ENCODE measurements around the gene RPL31. TPM values are rescaled to one million over a fixed set of nuclear protein-coding genes. Genes with fewer than 3 reads are reported as not detected.

The RPL31 gene
- total RNA-seq (1,000 to 10,000 TPM; 1,008 to 1,106 TPM), polyA plus RNA-seq (1,000 to 10,000 TPM; 4,480 to 7,651 TPM)
- long read RNA-seq, donor 1, transcript RPL31-208 (4 exons, 825 nt): minor isoform, 11 of 99 reads
- long read RNA-seq, donor 1, transcript RPL31-201 (5 exons, 1,865 nt): major isoform, 63 of 99 reads
- long read RNA-seq, donor 1, transcript RPL31-203 (5 exons, 1,110 nt): minor isoform, 6 of 99 reads
- long read RNA-seq, donor 1, partial matches to known transcripts: 4 of 99 reads
- long read RNA-seq, donor 1, other reads (novel, unspliced or antisense): 12 of 99 reads
- long read RNA-seq, donor 2, transcript RPL31-201 (5 exons, 1,865 nt): major isoform, 96 of 143 reads
- long read RNA-seq, donor 2, transcript RPL31-208 (4 exons, 825 nt): minor isoform, 36 of 143 reads
- long read RNA-seq, donor 2, partial matches to known transcripts: 4 of 143 reads
- long read RNA-seq, donor 2, other reads (novel, unspliced or antisense): 3 of 143 reads

DNA sequence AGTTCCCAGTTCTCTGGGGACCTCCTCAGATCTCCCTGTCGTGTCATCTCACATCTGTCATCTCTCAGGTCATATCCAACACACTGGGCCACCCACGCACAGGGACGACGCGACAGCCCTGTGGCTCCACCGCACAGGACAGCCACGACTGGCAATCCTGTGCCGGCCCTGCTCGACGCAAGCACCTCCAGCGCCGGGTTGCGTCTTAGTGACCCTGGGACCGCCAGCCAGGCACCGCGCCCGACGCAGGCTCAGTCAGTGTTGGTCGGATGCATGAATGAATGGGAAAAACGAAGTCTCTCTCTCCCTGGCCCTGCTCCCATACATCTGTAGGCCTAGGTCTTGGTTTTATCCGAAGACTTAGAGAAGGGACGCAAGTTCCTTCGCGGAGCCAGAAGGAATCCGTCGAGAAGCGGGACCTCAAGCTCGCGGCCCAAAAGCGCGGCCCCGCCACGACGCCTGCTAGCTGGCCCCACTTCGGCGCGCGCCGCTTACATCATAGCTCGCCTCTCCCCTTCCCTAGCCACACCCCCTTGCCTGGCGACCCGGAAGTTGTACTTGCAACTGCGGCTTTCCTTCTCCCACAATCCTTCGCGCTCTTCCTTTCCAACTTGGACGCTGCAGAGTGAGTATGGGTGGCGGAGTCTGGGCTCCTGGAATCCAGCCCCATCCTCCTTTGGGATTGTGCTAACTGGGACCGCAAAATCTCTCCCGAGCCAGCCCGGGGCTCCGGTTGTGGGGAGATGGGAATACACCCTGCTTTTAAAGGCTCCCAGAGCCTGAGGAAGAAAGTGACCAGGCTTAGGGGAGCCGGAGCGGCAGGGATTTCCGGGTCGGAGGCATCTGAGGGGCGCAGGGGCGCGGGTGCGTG, at the start of gene RPL31:
Gene RPL31 (plus strand): TSS at position 599 of the 871 bp plus-strand sequence. CDS start 413 bp downstream, outside the sequence.
- 3 to 4% methylated on average over 59 of the region's 59 CpGs for WGBS, 2 donors
- Histone ChIP-seq H3K9me3 (ENCODE audit: control insufficient read depth, low read length) (no peaks in the 10 kb centered on the region), H3K27ac (ENCODE audit: low read depth in 1 of 2, low read length in 2 of 2) (peak within 1 kb of the TSS; percentile 69 to 70), H3K4me3 (ENCODE audit: low read length in 2 of 2) (peak within 1 kb of the TSS; percentile 7 to 94), H3K4me1 (ENCODE audit: control insufficient read depth in 1 of 2, insufficient read depth in 2 of 2, low read length in 2 of 2) (no peaks in the 10 kb centered on the region), H3K36me3 (ENCODE audit: control insufficient read depth in 1 of 2, insufficient read depth in 2 of 2, low read length in 1 of 2) (peaks cover 5 to 9% of the 10 kb centered on the region in 2 donors), H3K27me3 (ENCODE audit: control insufficient read depth in 1 of 2, insufficient read depth in 2 of 2, low read length in 1 of 2) (no peaks in the 10 kb centered on the region)
- peak; percentile 98 to 99 for DNase-seq
- intact Hi-C loops (cut with DNase I): no loop called here
- peak; percentile 99 for ATAC-seq (ENCODE audit: low FRiP score)

GRCh38 chr2:100952512-100952911, 49.6 kb upstream of the RPL31 start:
- intact Hi-C loops (cut with DNase I): no loop called here
- Histone ChIP-seq H3K4me1 (ENCODE audit: control insufficient read depth in 1 of 2, insufficient read depth in 2 of 2, low read length in 2 of 2) (no peaks in the 10 kb centered on the region), H3K27me3 (ENCODE audit: control insufficient read depth in 1 of 2, insufficient read depth in 2 of 2, low read length in 1 of 2) (no peaks in the 10 kb centered on the region), H3K27ac (ENCODE audit: low read depth in 1 of 2, low read length in 2 of 2) (no peak overlapping the region), H3K4me3 (ENCODE audit: low read length in 2 of 2) (no peak overlapping the region), H3K36me3 (ENCODE audit: control insufficient read depth in 1 of 2, insufficient read depth in 2 of 2, low read length in 1 of 2) (no peaks in the 10 kb centered on the region), H3K9me3 (ENCODE audit: control insufficient read depth, low read length) (no peaks in the 10 kb centered on the region)
- ATAC-seq (ENCODE audit: low FRiP score) (no peak), DNase-seq (no peak)
- 97 to 99% methylated on average over 2 of the region's 2 CpGs for WGBS, 2 donors

DNA sequence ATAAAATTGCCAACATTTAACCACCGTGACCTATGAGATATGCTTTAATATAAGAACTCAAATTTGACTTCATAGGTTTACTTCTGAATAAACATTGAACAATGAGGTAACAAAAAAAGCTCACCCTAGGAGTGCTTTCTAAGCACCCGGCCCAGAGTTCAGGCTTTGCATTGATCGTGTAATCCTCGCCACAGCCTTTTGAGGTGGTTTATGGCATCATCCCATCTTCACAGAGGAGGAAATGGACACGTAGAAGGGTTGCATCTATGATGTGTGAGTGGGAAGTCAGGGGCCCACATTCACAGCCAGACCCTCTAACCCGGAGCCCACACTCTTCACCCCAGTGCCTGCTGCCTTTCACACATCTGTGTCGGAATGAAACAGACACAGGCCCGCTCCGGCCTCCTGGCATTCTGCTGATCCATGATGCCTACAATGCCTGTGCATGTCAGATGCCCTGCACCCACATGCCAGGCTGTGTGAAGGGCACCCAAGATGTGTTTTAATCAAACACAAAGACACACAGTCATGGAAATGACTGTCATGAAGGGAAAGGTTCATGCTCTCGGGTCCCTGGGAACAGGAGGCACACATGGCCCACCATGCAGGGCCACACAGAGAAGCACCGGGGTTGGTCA, 48.6 kb upstream of the RPL31 start:
- intact Hi-C loops (cut with DNase I): no loop called here
- 87 to 92% methylated on average over 11 of the region's 11 CpGs for WGBS, 2 donors
- ATAC-seq (ENCODE audit: low FRiP score): no peak
- H3K4me1 ChIP-seq (ENCODE audit: control insufficient read depth in 1 of 2, insufficient read depth in 2 of 2, low read length in 2 of 2): peaks cover 0 to 3% of the 10 kb centered on the region in 2 donors
- H3K27me3 ChIP-seq (ENCODE audit: control insufficient read depth in 1 of 2, insufficient read depth in 2 of 2, low read length in 1 of 2): no peaks in the 10 kb centered on the region
- H3K9me3 ChIP-seq (ENCODE audit: control insufficient read depth, low read length): no peaks in the 10 kb centered on the region
- no peaks in the 10 kb centered on the region for H3K36me3 ChIP-seq (ENCODE audit: control insufficient read depth in 1 of 2, insufficient read depth in 2 of 2, low read length in 1 of 2)
- peak in 1 of 2 donors; percentile 58 for DNase-seq
- H3K27ac ChIP-seq (ENCODE audit: low read depth in 1 of 2, low read length in 2 of 2): no peak overlapping the region
- no peak overlapping the region for H3K4me3 ChIP-seq (ENCODE audit: low read length in 2 of 2)

DNA sequence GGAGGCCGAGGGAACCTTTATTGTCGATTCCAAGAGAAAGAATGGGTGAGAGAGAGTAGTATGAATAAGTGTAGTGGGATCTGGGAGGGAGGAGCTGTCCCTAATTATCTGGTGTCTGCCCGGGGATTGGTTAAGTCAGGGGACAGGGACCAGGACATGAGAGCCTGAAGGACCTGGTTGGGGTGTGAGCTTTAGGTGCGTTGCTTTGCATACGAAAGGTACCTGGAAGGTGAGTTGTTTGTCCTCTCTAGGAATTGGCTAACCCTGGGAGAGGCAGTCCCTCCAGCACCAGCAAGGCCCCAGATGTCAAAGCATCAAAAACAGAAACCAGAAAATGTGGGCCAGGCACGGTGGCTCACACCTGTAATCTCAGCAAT, 48.1 kb upstream of the RPL31 start:
- WGBS, 2 donors: 74 to 79% methylated on average over 6 of the region's 6 CpGs
- no peak for ATAC-seq (ENCODE audit: low FRiP score)
- DNase-seq: peak in 1 of 2 donors; percentile 33
- Histone ChIP-seq H3K9me3 (ENCODE audit: control insufficient read depth, low read length) (no peaks in the 10 kb centered on the region), H3K4me1 (ENCODE audit: control insufficient read depth in 1 of 2, insufficient read depth in 2 of 2, low read length in 2 of 2) (peaks cover 0 to 3% of the 10 kb centered on the region in 2 donors), H3K4me3 (ENCODE audit: low read length in 2 of 2) (no peak overlapping the region), H3K27me3 (ENCODE audit: control insufficient read depth in 1 of 2, insufficient read depth in 2 of 2, low read length in 1 of 2) (no peaks in the 10 kb centered on the region), H3K27ac (ENCODE audit: low read depth in 1 of 2, low read length in 2 of 2) (no peak overlapping the region), H3K36me3 (ENCODE audit: control insufficient read depth in 1 of 2, insufficient read depth in 2 of 2, low read length in 1 of 2) (no peaks in the 10 kb centered on the region)
- intact Hi-C loops (cut with DNase I): no loop called here

DNA sequence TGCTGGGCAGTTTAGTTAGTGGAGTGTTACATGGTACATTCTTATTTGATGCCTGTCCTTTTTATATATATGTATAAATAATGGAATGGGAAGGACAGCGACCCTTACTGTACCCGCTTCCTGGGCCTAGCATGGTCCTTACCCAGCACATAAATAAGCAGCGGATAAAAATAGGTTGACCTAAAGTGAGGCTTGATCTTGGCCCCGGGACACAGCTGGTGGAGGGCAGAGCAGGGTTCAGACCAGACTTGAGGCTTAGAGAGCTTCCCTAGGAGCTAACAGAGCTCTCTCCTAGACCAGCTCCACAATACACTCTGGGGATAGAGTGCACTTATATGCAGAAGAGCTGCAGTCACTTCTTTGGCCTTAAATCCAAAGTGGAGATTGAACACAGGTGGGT, 46.9 kb upstream of the RPL31 start:
- H3K27ac ChIP-seq (ENCODE audit: low read depth in 1 of 2, low read length in 2 of 2): no peak overlapping the region
- no peaks in the 10 kb centered on the region for H3K27me3 ChIP-seq (ENCODE audit: control insufficient read depth in 1 of 2, insufficient read depth in 2 of 2, low read length in 1 of 2)
- ATAC-seq (ENCODE audit: low FRiP score) (no peak), DNase-seq (peak in 1 of 2 donors; percentile 22)
- H3K36me3 ChIP-seq (ENCODE audit: control insufficient read depth in 1 of 2, insufficient read depth in 2 of 2, low read length in 1 of 2): no peaks in the 10 kb centered on the region
- WGBS, 2 donors: 83 to 88% methylated on average over 4 of the region's 4 CpGs
- intact Hi-C loops (cut with DNase I): no loop called here
- peaks cover 0 to 3% of the 10 kb centered on the region in 2 donors for H3K4me1 ChIP-seq (ENCODE audit: control insufficient read depth in 1 of 2, insufficient read depth in 2 of 2, low read length in 2 of 2)
- H3K9me3 ChIP-seq (ENCODE audit: control insufficient read depth, low read length): no peaks in the 10 kb centered on the region
- no peak overlapping the region for H3K4me3 ChIP-seq (ENCODE audit: low read length in 2 of 2)

GRCh38 chr2:100956081-100956480, 46.0 kb upstream of the RPL31 start:
- H3K4me1 ChIP-seq (ENCODE audit: control insufficient read depth in 1 of 2, insufficient read depth in 2 of 2, low read length in 2 of 2): peaks cover 0 to 3% of the 10 kb centered on the region in 2 donors
- H3K27ac ChIP-seq (ENCODE audit: low read depth in 1 of 2, low read length in 2 of 2): no peak overlapping the region
- DNase-seq (peak in 1 of 2 donors; percentile 63), ATAC-seq (ENCODE audit: low FRiP score) (no peak)
- no peaks in the 10 kb centered on the region for H3K27me3 ChIP-seq (ENCODE audit: control insufficient read depth in 1 of 2, insufficient read depth in 2 of 2, low read length in 1 of 2)
- H3K4me3 ChIP-seq (ENCODE audit: low read length in 2 of 2): no peak overlapping the region
- 98 to 100% methylated on average over 5 of the region's 5 CpGs for WGBS, 2 donors
- intact Hi-C loops (cut with DNase I): loop anchor here in 1 of 2 donors (2.0 kb wide), 1 partner anchor 17 kb away; no protein-coding TSS in a partner anchor
- no peaks in the 10 kb centered on the region for H3K9me3 ChIP-seq (ENCODE audit: control insufficient read depth, low read length)
- no peaks in the 10 kb centered on the region for H3K36me3 ChIP-seq (ENCODE audit: control insufficient read depth in 1 of 2, insufficient read depth in 2 of 2, low read length in 1 of 2)

GRCh38 chr2:100957996-100958653, 44.0 kb upstream of the RPL31 start:
- Histone ChIP-seq H3K27ac (ENCODE audit: low read depth in 1 of 2, low read length in 2 of 2) (peak overlapping the region in 1 of 2 donors; percentile 85), H3K9me3 (ENCODE audit: control insufficient read depth, low read length) (no peaks in the 10 kb centered on the region), H3K4me3 (ENCODE audit: low read length in 2 of 2) (no peak overlapping the region), H3K4me1 (ENCODE audit: control insufficient read depth in 1 of 2, insufficient read depth in 2 of 2, low read length in 2 of 2) (peaks cover 0 to 3% of the 10 kb centered on the region in 2 donors), H3K27me3 (ENCODE audit: control insufficient read depth in 1 of 2, insufficient read depth in 2 of 2, low read length in 1 of 2) (no peaks in the 10 kb centered on the region), H3K36me3 (ENCODE audit: control insufficient read depth in 1 of 2, insufficient read depth in 2 of 2, low read length in 1 of 2) (no peaks in the 10 kb centered on the region)
- WGBS, 2 donors: 17 to 18% methylated on average over 16 of the region's 16 CpGs
- DNase-seq (peak in 1 of 2 donors; percentile 73), ATAC-seq (ENCODE audit: low FRiP score) (peak; percentile 81)
- intact Hi-C loops (cut with DNase I): loop anchor here in 1 of 2 donors (2.0 kb wide), 1 partner anchor 19 kb away; no protein-coding TSS in a partner anchor

Data from aorta (tissue), 5 donors.